Fibroblast of lung (primary cell): ENCODE measurements around the gene FAM53B. TPM values are rescaled to one million over a fixed set of nuclear protein-coding genes. Genes with fewer than 3 reads are reported as not detected.

Experiments used
- DNase-seq, 2 donors: peaks; one replicate each; pipeline versions ENCODE4 v3.0.0 to v3.0.0-alpha.2; 2010; ENCODE audit warnings: low read depth in 2 of 2
- H2AFZ ChIP-seq: 2 replicates; pipeline ENCODE4 v1.5.1; 2012; ENCODE audit warnings: low read length, control low read depth, inconsistent platforms
- H3K27ac ChIP-seq: 2 replicates; pipeline ENCODE4 v1.5.1; 2011; ENCODE audit warnings: low read length, control low read depth; ENCODE audit not compliant: insufficient read depth
- H3K27me3 ChIP-seq: 2 replicates; pipeline ENCODE4 v1.5.1; 2011; ENCODE audit warnings: mild to moderate bottlenecking, low read length; ENCODE audit not compliant: control insufficient read depth, insufficient read depth
- H3K36me3 ChIP-seq: 2 replicates; pipeline ENCODE4 v1.5.1; 2011; ENCODE audit warnings: low read length; ENCODE audit not compliant: control insufficient read depth, insufficient read depth
- H3K4me1 ChIP-seq: 2 replicates; pipeline ENCODE4 v1.5.1; 2011; ENCODE audit warnings: low read length; ENCODE audit not compliant: control insufficient read depth, insufficient read depth; ENCODE audit errors: extremely low read depth
- H3K4me2 ChIP-seq: 2 replicates; pipeline ENCODE4 v1.5.1; 2011; ENCODE audit warnings: low read length, control low read depth; ENCODE audit not compliant: insufficient read depth; ENCODE audit errors: extremely low read depth
- H3K4me3 ChIP-seq, 4 experiments: fragments of 200-600 bp in 1 of 4; sonication (generic) in 1 of 4; replicated peaks in 1 of 4; 2 replicates each; pipeline ENCODE4 v1.5.1; 2011 to 2016; ENCODE audit warnings: low read length in 4 of 4, low read depth in 3 of 4, mild to moderate bottlenecking in 3 of 4, control low read depth in 2 of 4, inconsistent platforms in 1 of 4, mixed read lengths in 1 of 4; ENCODE audit not compliant: insufficient read depth in 1 of 4; ENCODE audit errors: control extremely low read depth in 1 of 4
- H3K79me2 ChIP-seq: 2 replicates; pipeline ENCODE4 v1.5.1; 2012; ENCODE audit warnings: mild to moderate bottlenecking, low read length, inconsistent platforms; ENCODE audit not compliant: control insufficient read depth, insufficient read depth
- H3K9ac ChIP-seq: 2 replicates; pipeline ENCODE4 v1.5.1; 2011; ENCODE audit warnings: mild to moderate bottlenecking, low read length, control low read depth; ENCODE audit not compliant: insufficient read depth
- H3K9me3 ChIP-seq: 2 replicates; pipeline ENCODE4 v1.5.1; 2012; ENCODE audit warnings: low read depth, low read length; ENCODE audit not compliant: control insufficient read depth, insufficient read depth
- H4K20me1 ChIP-seq: 2 replicates; pipeline ENCODE4 v1.5.1; 2011; ENCODE audit warnings: low read length; ENCODE audit not compliant: control insufficient read depth, insufficient read depth; ENCODE audit errors: extremely low read depth
- CTCF ChIP-seq, 2 donors: IDR thresholded peaks in 1 of 2; conservative IDR thresholded peaks in 1 of 2; 1 replicate in 1 of 2; 2 replicates in 1 of 2; pipeline ENCODE4 v1.5.1; 2011 to 2012; ENCODE audit warnings: low read length in 2 of 2, control low read depth in 1 of 2, inconsistent platforms in 1 of 2, low read depth in 1 of 2, mild to moderate bottlenecking in 1 of 2
- EZH2 ChIP-seq: IDR thresholded peaks from 2 replicates; pipeline ENCODE4 v1.5.1; 2012; ENCODE audit warnings: low read length, control low read depth, mild to moderate bottlenecking; ENCODE audit errors: missing control alignments
- polyA plus RNA-seq, 2 donors: library from polyadenylated mRNA; depleted of rRNA in 1 of 2; stranded (reverse) in 1 of 2; unstranded in 1 of 2; fragments of >200 nt; gene quantifications; 2 replicates each; pipeline ENCODE4 v1.2.1, GENCODE V29; 2011 to 2012; ENCODE audit warnings: missing spikeins in 1 of 2
- total RNA-seq: library from RNA; depleted of rRNA; stranded (reverse); fragments of >200 nt; gene quantifications from 2 replicates; pipeline ENCODE4 v1.2.1, GENCODE V29; 2014

FAM53B gene
- total and polyA plus RNA-seq, 2 donors (not counting 1 experiment from before 2014, with no cell fraction given) = 2.2 to 11.7 TPM

- no peak overlapping the region for H3K4me3 ChIP-seq
- no peaks in the 10 kb centered on the region for H3K36me3 ChIP-seq
- DNase-seq = no peak
- no peak overlapping the region for H2AFZ ChIP-seq
- H3K27ac ChIP-seq = no peak overlapping the region
- no peaks in the 10 kb centered on the region for H4K20me1 ChIP-seq
- H3K9me3 ChIP-seq = no peaks in the 10 kb centered on the region
- no peak overlapping the region for H3K9ac ChIP-seq
- no peak for TF ChIP-seq CTCF (conservative IDR thresholded peaks at IDR 0.05 in 1 of 2, IDR thresholded peaks at IDR 0.05 in 1 of 2; ENCODE audit: low read depth in 1 of 2, low read length in 2 of 2)
- TF ChIP-seq EZH2 = no peak
- no peak overlapping the region for H3K4me2 ChIP-seq
- H3K27me3 ChIP-seq = no peaks in the 10 kb centered on the region
- no peaks in the 10 kb centered on the region for H3K4me1 ChIP-seq
- no peaks in the 10 kb centered on the region for H3K79me2 ChIP-seq
These were observed 122.0 kb downstream of the FAM53B start for GRCh38 chr10:124622158-124622557.

GRCh38 chr10:124621637-124622036 is 122.5 kb downstream of the FAM53B start:
- no peak overlapping the region for H3K4me3 ChIP-seq
- no peak overlapping the region for H3K9ac ChIP-seq
- H3K4me2 ChIP-seq = no peak overlapping the region
- TF ChIP-seq EZH2 (no peak), CTCF (conservative IDR thresholded peaks at IDR 0.05 in 1 of 2, IDR thresholded peaks at IDR 0.05 in 1 of 2; ENCODE audit: low read depth in 1 of 2, low read length in 2 of 2) (no peak)
- no peak overlapping the region for H2AFZ ChIP-seq
- H3K4me1 ChIP-seq = no peaks in the 10 kb centered on the region
- no peak for DNase-seq
- no peaks in the 10 kb centered on the region for H3K9me3 ChIP-seq
- no peak overlapping the region for H3K27ac ChIP-seq
- no peaks in the 10 kb centered on the region for H3K27me3 ChIP-seq
- H3K79me2 ChIP-seq = no peaks in the 10 kb centered on the region
- H4K20me1 ChIP-seq = no peaks in the 10 kb centered on the region
- no peaks in the 10 kb centered on the region for H3K36me3 ChIP-seq

- Histone ChIP-seq H3K9me3 (no peaks in the 10 kb centered on the region), H3K4me2 (no peak overlapping the region), H3K27ac (no peak overlapping the region), H3K27me3 (no peaks in the 10 kb centered on the region), H4K20me1 (no peaks in the 10 kb centered on the region), H3K4me1 (no peaks in the 10 kb centered on the region), H3K4me3 (no peak overlapping the region), H2AFZ (no peak overlapping the region), H3K36me3 (no peaks in the 10 kb centered on the region), H3K9ac (no peak overlapping the region), H3K79me2 (no peaks in the 10 kb centered on the region)
- TF ChIP-seq EZH2 = no peak
- TF ChIP-seq CTCF (conservative IDR thresholded peaks at IDR 0.05 in 1 of 2, IDR thresholded peaks at IDR 0.05 in 1 of 2; ENCODE audit: low read depth in 1 of 2, low read length in 2 of 2) = no peak
- no peak for DNase-seq
These were observed 124.2 kb downstream of the FAM53B start for GRCh38 chr10:124619802-124620490.
